Measurements from ENCODE around the gene TIMMDC1. TPM values are rescaled to one million over a fixed set of nuclear protein-coding genes. Genes with fewer than 3 reads are reported as not detected.
"Not testable (repeated sequence)": the region's sequence is repeated elsewhere in the genome, so short reads cannot be mapped to it uniquely, and the experiment has no call there.

The TIMMDC1 gene
- total RNA-seq, 1 donor from 2014 or later: 31.2 TPM

- no peak for DNase-seq
These were observed 59.0 kb downstream of the TIMMDC1 start for GRCh38 chr3:119557192-119557876.

GRCh38 chr3:119557877-119558269 lies 59.5 kb downstream of the TIMMDC1 start:
- no peak for DNase-seq

- DNase-seq: no peak
These were observed 60.4 kb downstream of the TIMMDC1 start for GRCh38 chr3:119558626-119559317.

GRCh38 chr3:119559441-119559963 lies 61.2 kb downstream of the TIMMDC1 start, which contains the start of gene CD80:
TSS of gene CD80 (minus strand) at chr3:119559614. CDS start at chr3:119557728, 1,886 bp downstream.
- no peak for DNase-seq

- DNase-seq: no peak
These were observed 61.8 kb downstream of the TIMMDC1 start for GRCh38 chr3:119560160-119560559.

GRCh38 chr3:119562307-119562961 lies 64.1 kb downstream of the TIMMDC1 start:
- no peak for DNase-seq

GRCh38 chr3:119563334-119563733 lies 65.0 kb downstream of the TIMMDC1 start:
- not testable (repeated sequence) for DNase-seq

- DNase-seq: no peak
These were observed 70.8 kb downstream of the TIMMDC1 start for GRCh38 chr3:119569156-119569555.

GRCh38 chr3:119570229-119570628 lies 71.9 kb downstream of the TIMMDC1 start:
- no peak for DNase-seq

GRCh38 chr3:119571230-119571629 lies 72.9 kb downstream of the TIMMDC1 start:
- no peak for DNase-seq

GRCh38 chr3:119571688-119572087 lies 73.3 kb downstream of the TIMMDC1 start:
- DNase-seq: no peak

Other genes starting within 250 kb of the TIMMDC1 start
- 3.7 TPM for gene ARHGAP31, start 204.2 kb upstream of the TIMMDC1 start, total RNA-seq
- gene TMEM39A, start 34.9 kb upstream of the TIMMDC1 start, total RNA-seq: 11.2 TPM
- 17.8 TPM for gene POGLUT1, start 29.6 kb upstream of the TIMMDC1 start, total RNA-seq
- gene CD80, start 61.1 kb downstream of the TIMMDC1 start, total RNA-seq: 0.78 TPM
- gene ADPRH, start 80.9 kb downstream of the TIMMDC1 start, total RNA-seq: 1.2 TPM
- gene PLA1A, start 99.3 kb downstream of the TIMMDC1 start, total RNA-seq: not detected
- 0.94 TPM for gene POPDC2, start 162.0 kb downstream of the TIMMDC1 start, total RNA-seq
- gene COX17, start 178.9 kb downstream of the TIMMDC1 start, total RNA-seq: 16.8 TPM
- 6.4 TPM for gene CFAP91, start 204.5 kb downstream of the TIMMDC1 start, total RNA-seq

All from occipital lobe (tissue), 2 donors.